SJCRH30 (cell line): ENCODE measurements around the gene RELA. TPM values are rescaled to one million over a fixed set of nuclear protein-coding genes. Genes with fewer than 3 reads are reported as not detected.

Experiments
- DNase-seq, 2 experiments: peaks; one replicate each; pipeline ENCODE4 v3.0.0-alpha.2; 2015 to 2020
- H3K27ac ChIP-seq: fragments of 250-450 bp; sonication (Bioruptor Pico); 2 replicates; pipeline ENCODE4 v1.5.1; 2020; ENCODE audit warnings: mild to moderate bottlenecking, moderate library complexity
- H3K27me3 ChIP-seq: fragments of 250-450 bp; sonication (Bioruptor Pico); 2 replicates; pipeline ENCODE4 v1.5.1; 2020; ENCODE audit warnings: mild to moderate bottlenecking, moderate library complexity
- H3K36me3 ChIP-seq: fragments of 250-450 bp; sonication (Bioruptor Pico); 2 replicates; pipeline ENCODE4 v1.5.1; 2020; ENCODE audit warnings: mild to moderate bottlenecking, moderate library complexity
- H3K4me1 ChIP-seq: fragments of 250-450 bp; sonication (Bioruptor Pico); 2 replicates; pipeline ENCODE4 v1.5.1; 2020; ENCODE audit warnings: mild to moderate bottlenecking, moderate library complexity
- H3K4me3 ChIP-seq: fragments of 250-450 bp; sonication (Bioruptor Pico); 2 replicates; pipeline ENCODE4 v1.5.1; 2020; ENCODE audit warnings: mild to moderate bottlenecking, moderate library complexity
- H3K9me3 ChIP-seq: fragments of 250-450 bp; sonication (Bioruptor Pico); replicated peaks from 2 replicates; pipeline ENCODE4 v1.5.1; 2020; ENCODE audit warnings: mild to moderate bottlenecking, moderate library complexity
- total RNA-seq: library from RNA; depleted of rRNA; stranded (reverse); fragments of >200 nt; shearing (Covaris generic); gene quantifications from 2 replicates; pipeline ENCODE4 v1.2.3, GENCODE V29; 2014

Gene RELA
- total RNA-seq, 1 experiment from 2014 or later = 38.3 TPM

- no peak overlapping the region for H3K4me3 ChIP-seq
- H3K27ac ChIP-seq = no peak overlapping the region
- DNase-seq = no peak
- peaks cover 4% of the 10 kb centered on the region; the same call in 1 of the 2 replicates for H3K4me1 ChIP-seq
- H3K36me3 ChIP-seq = peaks cover 48% of the 10 kb centered on the region
- H3K9me3 ChIP-seq = no peaks in the 10 kb centered on the region
- H3K27me3 ChIP-seq = no peaks in the 10 kb centered on the region
Measured at GRCh38 chr11:65657426-65657825, 5.3 kb downstream of the RELA start.

DNA sequence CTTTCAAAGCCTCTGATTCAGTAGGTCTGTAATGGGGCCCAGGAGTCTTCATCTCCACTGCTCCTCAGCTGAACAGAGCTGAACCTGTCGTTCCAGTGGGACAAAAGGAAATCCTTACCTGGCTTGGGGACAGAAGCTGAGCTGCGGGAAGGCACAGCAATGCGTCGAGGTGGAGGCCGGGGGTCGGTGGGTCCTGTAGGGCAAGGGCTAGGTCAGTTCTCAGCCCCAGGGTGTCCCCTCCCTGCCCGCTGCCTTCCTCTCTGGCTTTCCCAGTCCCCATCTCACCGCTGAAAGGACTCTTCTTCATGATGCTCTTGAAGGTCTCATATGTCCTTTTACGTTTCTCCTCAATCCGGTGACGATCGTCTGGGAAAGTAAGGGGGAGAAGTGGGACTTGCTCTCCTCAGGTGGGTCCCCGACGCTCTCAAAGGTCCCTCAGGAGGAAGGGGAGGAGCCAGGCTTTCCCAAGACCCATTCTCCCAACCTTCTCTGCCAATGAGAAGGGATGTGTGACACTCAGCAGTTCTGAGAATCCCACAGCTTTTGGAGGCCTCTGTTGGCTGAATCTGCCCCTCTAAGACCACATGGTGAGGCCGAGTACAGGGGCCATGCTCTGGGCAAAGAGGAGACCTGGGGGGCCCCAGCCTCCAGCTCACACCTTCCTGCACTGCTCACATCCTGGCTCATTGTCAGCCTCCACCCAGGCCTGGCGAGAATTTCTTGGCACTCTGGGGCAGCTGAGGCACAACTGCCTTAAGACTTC, 7.0 kb downstream of the RELA start:
- no peak for DNase-seq
- H3K27ac ChIP-seq = no peak overlapping the region
- H3K4me3 ChIP-seq = no peak overlapping the region
- no peaks in the 10 kb centered on the region for H3K27me3 ChIP-seq
- H3K4me1 ChIP-seq = no peaks in the 10 kb centered on the region; the same call in 1 of the 2 replicates
- no peaks in the 10 kb centered on the region for H3K9me3 ChIP-seq
- H3K36me3 ChIP-seq = peaks cover 41% of the 10 kb centered on the region

DNA sequence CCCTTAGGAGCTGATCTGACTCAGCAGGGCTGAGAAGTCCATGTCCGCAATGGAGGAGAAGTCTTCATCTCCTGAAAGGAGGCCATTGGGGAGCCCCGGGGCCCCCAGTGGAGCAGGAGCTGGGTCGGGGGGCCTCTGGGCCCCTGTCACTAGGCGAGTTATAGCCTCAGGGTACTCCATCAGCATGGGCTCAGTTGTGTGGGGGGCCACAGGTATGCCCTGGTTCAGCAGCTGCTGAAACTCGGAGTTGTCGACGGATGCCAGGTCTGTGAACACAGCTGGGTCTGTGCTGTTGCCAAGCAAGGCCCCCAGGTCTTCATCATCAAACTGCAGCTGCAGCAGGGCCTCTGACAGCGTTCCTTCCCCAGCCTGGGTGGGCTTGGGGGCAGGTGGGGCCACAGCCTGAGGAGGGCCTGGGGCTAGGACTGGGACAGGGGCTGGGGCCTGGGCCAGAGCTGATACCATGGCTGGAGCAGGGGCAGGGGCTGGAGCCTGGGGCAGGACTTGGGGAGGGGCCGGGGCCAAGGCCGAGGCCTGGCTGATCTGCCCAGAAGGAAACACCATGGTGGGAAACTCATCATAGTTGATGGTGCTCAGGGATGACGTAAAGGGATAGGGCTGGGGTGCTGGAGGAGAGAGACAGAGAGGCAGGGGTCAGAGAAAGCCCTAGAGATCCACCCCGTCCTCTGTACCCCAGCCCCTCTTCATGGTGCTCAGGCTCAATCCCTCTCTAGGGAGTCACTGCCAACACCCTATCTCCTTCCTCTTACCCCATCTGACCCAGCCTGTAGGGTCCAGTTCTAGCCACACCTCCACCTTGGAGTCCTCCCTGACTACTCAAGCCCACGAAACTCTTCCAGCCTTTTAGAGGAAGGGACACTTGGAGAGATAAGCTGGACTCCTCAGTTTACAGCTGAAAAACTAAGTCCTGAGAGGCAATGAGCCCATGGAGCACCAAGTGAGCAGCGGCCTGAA, 8.1 kb downstream of the RELA start:
- Histone ChIP-seq H3K27ac (no peak overlapping the region), H3K36me3 (peaks cover 33% of the 10 kb centered on the region), H3K4me3 (no peak overlapping the region), H3K9me3 (no peaks in the 10 kb centered on the region), H3K4me1 (no peaks in the 10 kb centered on the region; the same call in 1 of the 2 replicates), H3K27me3 (no peaks in the 10 kb centered on the region)
- DNase-seq = no peak

DNA sequence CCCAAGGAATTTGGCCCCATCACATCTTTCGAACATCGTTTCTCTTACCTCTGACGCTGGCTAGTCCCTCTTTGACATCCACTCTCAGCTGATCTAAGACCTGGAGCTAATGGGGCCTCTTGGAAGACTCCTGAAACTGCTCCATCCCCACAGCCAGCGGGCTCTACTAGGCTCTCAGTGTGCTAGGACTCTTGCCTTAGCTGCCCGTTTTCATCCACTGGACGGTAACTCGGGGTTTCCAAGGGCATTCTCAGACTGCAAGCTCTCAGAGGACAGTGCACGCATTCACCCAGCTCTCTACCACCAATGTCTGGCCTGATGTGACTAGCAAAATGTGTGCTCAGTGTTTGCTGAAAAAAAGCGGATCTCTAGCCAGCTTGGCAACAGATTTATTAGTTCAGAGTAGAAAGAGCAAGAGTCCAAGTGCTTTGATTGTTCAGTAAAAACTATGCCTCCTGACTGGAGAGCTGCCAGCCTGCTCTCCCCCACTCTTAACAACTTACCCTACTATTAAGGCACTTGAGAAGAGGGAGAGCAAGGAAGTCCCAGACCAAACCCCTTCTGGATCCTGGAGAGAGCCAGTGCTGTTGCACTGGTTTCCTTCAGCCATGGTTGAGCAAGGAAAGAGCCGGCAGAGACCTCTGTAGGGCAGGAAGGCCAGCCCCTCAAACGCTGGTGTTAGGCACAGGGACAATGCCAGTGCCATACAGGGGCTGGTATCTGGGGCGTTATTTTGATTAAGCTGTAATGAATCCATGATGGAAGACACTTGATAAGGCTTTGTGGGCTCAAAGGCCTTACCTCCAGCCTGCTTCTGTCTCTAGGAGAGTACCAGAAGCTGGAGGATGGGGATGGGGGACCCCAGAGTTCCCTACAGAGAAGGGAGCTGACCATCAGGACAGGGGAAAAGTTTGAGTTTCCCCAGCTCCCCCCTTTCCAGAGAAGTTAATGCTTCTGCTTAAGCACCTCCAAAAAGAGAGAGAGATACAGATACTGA, 9.2 kb downstream of the RELA start:
- no peaks in the 10 kb centered on the region; the same call in 1 of the 2 replicates for H3K4me1 ChIP-seq
- H3K4me3 ChIP-seq = peak overlapping the region; percentile 65
- DNase-seq = no peak
- H3K27me3 ChIP-seq = no peaks in the 10 kb centered on the region
- H3K9me3 ChIP-seq = no peaks in the 10 kb centered on the region
- peak overlapping the region; percentile 81 for H3K27ac ChIP-seq
- peaks cover 22% of the 10 kb centered on the region for H3K36me3 ChIP-seq

GRCh38 chr11:65652511-65653228, 10.0 kb downstream of the RELA start:
- peaks cover 20% of the 10 kb centered on the region for H3K36me3 ChIP-seq
- no peaks in the 10 kb centered on the region; the same call in 1 of the 2 replicates for H3K4me1 ChIP-seq
- no peaks in the 10 kb centered on the region for H3K27me3 ChIP-seq
- H3K4me3 ChIP-seq = peak overlapping the region; percentile 65
- H3K9me3 ChIP-seq = no peaks in the 10 kb centered on the region
- DNase-seq = peak; percentile 93 to 96
- peak overlapping the region; percentile 81 for H3K27ac ChIP-seq

DNA sequence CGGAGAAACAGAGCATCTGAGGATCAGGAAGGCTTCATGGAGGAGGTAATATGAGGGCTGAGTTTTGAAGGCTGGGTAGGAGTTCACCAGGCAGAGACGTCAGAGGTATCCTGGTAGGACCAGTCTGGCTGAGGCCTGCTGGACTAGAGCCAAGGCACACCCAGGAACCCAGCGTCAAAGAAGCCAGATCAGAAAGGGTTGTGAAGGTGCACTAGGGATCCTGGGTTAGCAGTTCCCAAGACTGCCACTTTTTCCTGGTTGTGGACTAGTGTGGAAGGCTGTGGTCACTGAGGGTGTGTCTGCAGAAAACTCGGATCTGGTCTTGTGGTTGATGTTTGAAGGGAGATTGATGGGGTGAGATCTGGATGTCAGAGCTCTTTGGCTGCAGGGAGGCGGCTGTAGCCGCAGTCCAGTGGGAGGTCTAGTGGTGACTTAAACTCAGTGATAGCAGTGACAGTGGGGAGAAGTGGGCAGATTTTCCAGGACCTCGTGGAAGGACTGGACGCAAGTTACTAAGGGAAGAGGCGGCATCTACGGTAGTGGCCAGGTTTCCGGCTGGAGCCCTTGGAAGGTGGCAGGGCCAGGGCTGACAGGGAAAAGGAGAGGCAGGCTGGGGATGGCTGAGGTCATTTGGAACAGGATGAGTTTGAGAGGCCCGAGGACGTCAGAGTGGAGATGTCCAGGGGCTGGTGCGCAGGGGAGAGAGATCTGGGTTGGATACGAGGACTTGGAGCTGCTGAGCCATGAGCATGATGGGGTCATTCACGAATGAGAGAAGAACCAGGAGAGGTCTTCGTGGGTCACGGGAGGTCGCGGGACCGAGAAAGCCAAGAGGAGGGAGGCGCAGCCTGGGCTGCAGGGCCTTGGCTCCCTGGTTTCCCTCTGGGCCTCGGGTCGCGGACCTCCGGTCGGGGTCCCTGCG, 10.9 kb downstream of the RELA start:
- no peaks in the 10 kb centered on the region for H3K9me3 ChIP-seq
- no peak for DNase-seq
- no peaks in the 10 kb centered on the region for H3K27me3 ChIP-seq
- H3K27ac ChIP-seq = peak overlapping the region; percentile 81; the same call in 1 of the 2 replicates
- peaks cover 16% of the 10 kb centered on the region for H3K36me3 ChIP-seq
- peak overlapping the region; percentile 65 for H3K4me3 ChIP-seq
- no peaks in the 10 kb centered on the region; the same call in 1 of the 2 replicates for H3K4me1 ChIP-seq

GRCh38 chr11:65651339-65651588, 11.5 kb downstream of the RELA start:
- Histone ChIP-seq H3K27ac (no peak overlapping the region), H3K36me3 (peaks cover 11% of the 10 kb centered on the region; the same call in 1 of the 2 replicates), H3K27me3 (no peaks in the 10 kb centered on the region), H3K4me1 (no peaks in the 10 kb centered on the region; the same call in 1 of the 2 replicates), H3K4me3 (no peak overlapping the region), H3K9me3 (no peaks in the 10 kb centered on the region)
- DNase-seq = no peak

- Histone ChIP-seq H3K4me3 (no peak overlapping the region), H3K27ac (no peak overlapping the region), H3K36me3 (peaks cover 6% of the 10 kb centered on the region; the same call in 1 of the 2 replicates), H3K9me3 (no peaks in the 10 kb centered on the region), H3K4me1 (no peaks in the 10 kb centered on the region; the same call in 1 of the 2 replicates), H3K27me3 (no peaks in the 10 kb centered on the region)
- DNase-seq = no peak
Measured at GRCh38 chr11:65650547-65651338, 12.0 kb downstream of the RELA start.

DNA sequence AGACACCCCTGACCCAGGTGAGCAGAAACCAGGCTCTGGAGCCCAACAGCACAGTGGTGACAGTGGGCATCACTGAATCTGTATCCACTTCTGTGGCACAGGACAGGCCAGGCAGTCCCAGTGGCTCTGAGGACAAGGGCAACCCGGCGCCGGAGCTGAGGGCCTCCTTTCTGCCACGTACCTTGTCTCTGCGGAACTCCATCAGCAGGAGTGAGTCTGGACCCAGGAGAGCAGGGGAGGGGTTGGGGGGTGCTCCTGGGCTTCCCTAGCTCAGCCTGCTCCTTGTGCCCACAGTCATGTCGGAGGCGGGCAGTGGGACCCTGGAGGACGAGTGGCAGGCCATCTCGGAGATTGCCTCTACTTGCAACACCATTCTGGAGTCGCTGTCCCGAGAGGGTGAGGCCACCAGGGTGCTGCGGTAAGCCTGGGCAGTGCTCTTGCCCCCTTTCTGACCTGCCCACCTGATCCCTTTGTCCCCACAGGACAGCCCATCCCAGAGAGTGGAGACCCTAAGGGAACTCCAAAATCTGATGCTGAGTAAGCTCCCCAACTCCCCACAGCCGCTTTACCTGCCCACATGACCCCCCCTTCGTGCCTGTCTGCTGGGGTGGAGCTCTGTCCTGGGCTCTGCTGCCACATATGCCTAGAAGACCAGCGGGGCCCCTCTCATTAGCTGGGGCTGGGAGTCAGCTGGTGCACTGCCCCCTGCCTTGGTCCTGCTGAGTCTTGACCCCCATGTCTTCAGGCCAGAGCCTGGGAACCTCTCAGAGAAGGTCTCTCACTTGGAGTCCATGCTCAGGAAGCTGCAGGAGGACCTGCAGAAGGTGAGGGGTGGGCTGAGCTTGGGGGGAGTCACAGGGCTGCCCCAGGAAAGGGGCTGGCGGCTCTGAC, 12.8 kb downstream of the RELA start:
- no peak overlapping the region for H3K4me3 ChIP-seq
- DNase-seq = no peak
- no peaks in the 10 kb centered on the region; the same call in none of the 2 replicates for H3K4me1 ChIP-seq
- no peaks in the 10 kb centered on the region for H3K9me3 ChIP-seq
- no peaks in the 10 kb centered on the region for H3K36me3 ChIP-seq
- no peak overlapping the region for H3K27ac ChIP-seq
- no peaks in the 10 kb centered on the region for H3K27me3 ChIP-seq

DNA sequence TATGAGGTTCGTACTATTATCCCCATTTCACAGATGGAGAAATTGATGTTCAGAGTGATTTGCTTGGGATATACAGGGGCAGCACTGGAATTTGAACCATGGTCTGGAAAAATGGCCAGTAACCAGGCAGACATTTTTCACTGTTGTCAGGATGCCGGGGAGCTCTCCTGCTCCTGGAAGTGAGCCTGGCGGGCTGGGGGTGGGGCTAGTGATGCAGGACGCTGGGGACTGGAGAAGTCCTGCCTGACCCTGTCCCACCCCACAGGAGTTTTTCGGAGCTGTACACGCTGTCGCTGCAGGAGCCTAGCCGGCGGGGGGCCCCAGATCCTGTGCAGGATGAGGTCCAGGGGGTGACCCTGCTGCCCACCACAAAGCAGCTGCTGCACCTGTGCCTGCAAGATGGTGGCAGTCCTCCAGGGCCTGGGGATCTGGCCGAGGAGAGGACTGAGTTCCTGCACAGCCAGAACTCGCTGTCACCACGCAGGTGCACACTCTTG, 13.7 kb downstream of the RELA start:
- DNase-seq = no peak
- H3K27me3 ChIP-seq = no peaks in the 10 kb centered on the region
- H3K36me3 ChIP-seq = no peaks in the 10 kb centered on the region
- no peaks in the 10 kb centered on the region for H3K9me3 ChIP-seq
- H3K27ac ChIP-seq = no peak overlapping the region
- no peak overlapping the region for H3K4me3 ChIP-seq
- H3K4me1 ChIP-seq = no peaks in the 10 kb centered on the region; the same call in none of the 2 replicates

DNA sequence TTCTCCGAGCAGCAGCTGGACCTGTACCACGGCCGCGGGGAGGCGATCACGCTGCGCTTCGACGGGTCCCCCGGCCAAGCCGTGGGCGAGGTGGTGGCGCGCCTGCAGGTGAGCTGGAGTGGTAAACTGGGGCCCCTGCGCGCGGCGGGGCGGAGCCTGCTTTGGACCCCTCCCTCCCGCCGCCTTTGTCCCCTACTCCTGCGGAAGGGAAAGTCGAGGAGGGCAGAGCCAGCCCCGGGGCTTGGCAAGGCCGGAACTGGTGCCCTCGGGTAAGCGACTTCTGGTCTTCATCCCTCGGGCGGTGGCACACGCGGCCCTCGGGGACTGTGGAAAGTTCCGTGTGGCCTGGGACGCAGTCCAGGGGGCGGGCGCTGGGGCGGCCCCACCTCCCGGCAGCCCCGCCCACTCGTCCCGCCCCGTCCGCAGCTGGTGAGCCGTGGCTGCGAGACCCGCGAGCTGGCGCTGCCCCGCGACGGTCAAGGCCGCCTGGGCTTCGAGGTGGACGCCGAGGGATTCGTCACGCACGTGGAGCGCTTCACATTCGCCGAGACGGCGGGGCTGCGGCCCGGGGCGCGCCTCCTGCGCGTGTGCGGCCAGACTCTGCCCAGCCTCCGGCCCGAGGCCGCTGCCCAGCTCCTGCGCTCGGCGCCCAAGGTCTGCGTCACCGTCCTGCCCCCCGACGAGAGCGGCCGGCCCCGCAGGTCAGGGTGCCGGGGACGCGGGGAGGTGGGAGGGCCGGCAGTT, 15.6 kb downstream of the RELA start:
- Histone ChIP-seq H3K27me3 (no peaks in the 10 kb centered on the region), H3K36me3 (no peaks in the 10 kb centered on the region), H3K4me1 (no peaks in the 10 kb centered on the region; the same call in none of the 2 replicates), H3K4me3 (no peak overlapping the region), H3K9me3 (no peaks in the 10 kb centered on the region), H3K27ac (no peak overlapping the region)
- DNase-seq = no peak
